Neutrophil (primary cell): ENCODE data around the gene DHX32.

ENCODE experiments used
- H3K27ac ChIP-seq: fragments of 200-600 bp; sonication (generic); 2 replicates; pipeline ENCODE4 v1.5.1; 2016; ENCODE audit warnings: mild to moderate bottlenecking, moderate library complexity
- H3K27me3 ChIP-seq: fragments of 200-600 bp; sonication (generic); 2 replicates; pipeline ENCODE4 v1.6.0; 2016; ENCODE audit warnings: mild to moderate bottlenecking
- H3K36me3 ChIP-seq: fragments of 200-600 bp; sonication (generic); 2 replicates; pipeline ENCODE4 v1.5.1; 2017
- H3K4me1 ChIP-seq, 2 experiments: fragments of 200-600 bp in 1 of 2; sonication (generic) in 1 of 2; 1 replicate in 1 of 2; 2 replicates in 1 of 2; pipeline versions ENCODE4 v1.5.1 to v1.6.1; 2013 to 2016; ENCODE audit warnings: low read depth in 1 of 2, low read length in 1 of 2, mild to moderate bottlenecking in 1 of 2, moderate library complexity in 1 of 2; ENCODE audit not compliant: control insufficient read depth in 1 of 2, insufficient read depth in 1 of 2
- H3K4me3 ChIP-seq, 2 experiments: fragments of 200-600 bp in 1 of 2; sonication (generic) in 1 of 2; 1 replicate in 1 of 2; 2 replicates in 1 of 2; pipeline ENCODE4 v1.5.1; 2013 to 2016; ENCODE audit warnings: low read depth in 1 of 2, low read length in 1 of 2, mild to moderate bottlenecking in 1 of 2, moderate library complexity in 1 of 2
- H3K9me3 ChIP-seq: fragments of 200-600 bp; sonication (generic); 2 replicates; pipeline ENCODE4 v1.5.1; 2016
- CTCF ChIP-seq: fragments of 200-600 bp; sonication (generic); IDR thresholded peaks from 2 replicates; pipeline ENCODE4 v1.5.1; 2016; ENCODE audit warnings: antibody characterized with exemption

Gene DHX32

GRCh38 chr10:125857185-125857760, 23.8 kb downstream of the DHX32 start:
- Histone ChIP-seq H3K27me3 (no peaks in the 10 kb centered on the region), H3K36me3 (peaks cover 8% of the 10 kb centered on the region), H3K9me3 (no peaks in the 10 kb centered on the region), H3K27ac (no peak overlapping the region), H3K4me1 (no peaks in the 10 kb centered on the region), H3K4me3 (no peak overlapping the region)
- no peak for TF ChIP-seq CTCF

GRCh38 chr10:125852487-125852886, 28.6 kb downstream of the DHX32 start:
- Histone ChIP-seq H3K27me3 (no peaks in the 10 kb centered on the region), H3K4me1 (no peaks in the 10 kb centered on the region), H3K27ac (no peak overlapping the region), H3K9me3 (no peaks in the 10 kb centered on the region), H3K36me3 (peaks cover 23% of the 10 kb centered on the region), H3K4me3 (no peak overlapping the region)
- no peak for TF ChIP-seq CTCF

- no peaks in the 10 kb centered on the region for H3K9me3 ChIP-seq
- H3K36me3 ChIP-seq, result peaks cover 23% of the 10 kb centered on the region
- H3K27me3 ChIP-seq, result no peaks in the 10 kb centered on the region
- no peak overlapping the region for H3K27ac ChIP-seq
- no peaks in the 10 kb centered on the region for H3K4me1 ChIP-seq
- no peak for TF ChIP-seq CTCF
- H3K4me3 ChIP-seq, result no peak overlapping the region
These were observed 30.0 kb downstream of the DHX32 start for GRCh38 chr10:125850766-125851731.

GRCh38 chr10:125849448-125849847, 31.6 kb downstream of the DHX32 start:
- H3K9me3 ChIP-seq, result no peaks in the 10 kb centered on the region
- H3K4me3 ChIP-seq, result no peak overlapping the region
- H3K4me1 ChIP-seq, result no peaks in the 10 kb centered on the region
- H3K27ac ChIP-seq, result no peak overlapping the region
- H3K27me3 ChIP-seq, result no peaks in the 10 kb centered on the region
- H3K36me3 ChIP-seq, result peaks cover 31% of the 10 kb centered on the region
- no peak for TF ChIP-seq CTCF

GRCh38 chr10:125848857-125849256, 32.2 kb downstream of the DHX32 start:
- Histone ChIP-seq H3K27me3 (no peaks in the 10 kb centered on the region), H3K9me3 (no peaks in the 10 kb centered on the region), H3K4me3 (no peak overlapping the region), H3K27ac (no peak overlapping the region), H3K4me1 (no peaks in the 10 kb centered on the region), H3K36me3 (peaks cover 31% of the 10 kb centered on the region)
- TF ChIP-seq CTCF, result no peak
